GM12878 (cell line): Measurements from ENCODE around the gene BTG1. TPM values are rescaled to one million over a fixed set of nuclear protein-coding genes. Genes with fewer than 3 reads are reported as not detected.

Experiments
- CBFB ChIP-seq: IDR thresholded peaks from 2 replicates; pipeline ENCODE4 v1.6.1; 2016; ENCODE audit warnings: antibody characterized with exemption, low read depth
- CHD4 ChIP-seq: fragments of 200-600 bp; sonication (generic); IDR thresholded peaks from 2 replicates; pipeline ENCODE4 v1.6.1; 2016; ENCODE audit warnings: mild to moderate bottlenecking
- HDAC2 ChIP-seq: fragments of 200-600 bp; sonication (generic); IDR thresholded peaks from 2 replicates; pipeline ENCODE4 v1.6.1; 2017
- MTA3 ChIP-seq: IDR thresholded peaks from 2 replicates; pipeline ENCODE4 v1.6.1; 2012; ENCODE audit warnings: low read length, inconsistent platforms, borderline replicate concordance
- RELA ChIP-seq: fragments of 450-650 bp; IDR thresholded peaks from 2 replicates; pipeline ENCODE4 v1.8.0; 2014; ENCODE audit warnings: borderline replicate concordance; ENCODE audit not compliant: partially characterized antibody
- RFX5 ChIP-seq: IDR thresholded peaks from 2 replicates; pipeline ENCODE4 v1.6.1; 2011; ENCODE audit warnings: low read depth, low read length, improper control_type of control experiment
- SIN3A ChIP-seq: IDR thresholded peaks from 2 replicates; pipeline ENCODE4 v1.6.1; 2012; ENCODE audit warnings: low read depth, low read length, improper control_type of control experiment
- SMAD1 ChIP-seq: fragments of 450-650 bp; IDR thresholded peaks from 2 replicates; pipeline ENCODE4 v1.6.1; 2018; ENCODE audit warnings: mild to moderate bottlenecking, low read depth; ENCODE audit not compliant: partially characterized antibody
- SMARCA5 ChIP-seq: fragments of 450-650 bp; IDR thresholded peaks from 2 replicates; pipeline ENCODE4 v1.6.1; 2017; ENCODE audit warnings: mild to moderate bottlenecking
- SUPT20H ChIP-seq: IDR thresholded peaks from 2 replicates; pipeline ENCODE4 v1.6.1; 2011; ENCODE audit warnings: low read depth, mild to moderate bottlenecking, low read length, moderate library complexity, borderline replicate concordance; ENCODE audit not compliant: control insufficient read depth
- TBL1XR1 ChIP-seq: IDR thresholded peaks from 2 replicates; pipeline ENCODE4 v1.6.1; 2012; ENCODE audit warnings: low read depth, low read length, improper control_type of control experiment
- ZNF207 ChIP-seq: fragments of 450-650 bp; IDR thresholded peaks from 2 replicates; pipeline ENCODE4 v1.6.1; 2014; ENCODE audit warnings: antibody characterized with exemption, mild to moderate bottlenecking, borderline replicate concordance
- polyA plus RNA-seq, 11 experiments: library from polyadenylated mRNA; depleted of rRNA in 4 of 11; unstranded in 6 of 11; stranded (reverse) in 5 of 11; fragments of >200 nt; fragmentation: Nextera tagmentation in 4 of 11; fragmentation: Illumina TruSeq in 1 of 11; extraction: Ambion mirVana in 4 of 11; extraction: Trizol in 1 of 11; gene quantifications; 1 replicate in 1 of 11; 2 replicates in 10 of 11; pipeline versions ENCODE4 v1.2.1 to v1.2.3, GENCODE V29; 2011 to 2016; ENCODE audit warnings: inconsistent platforms in 2 of 11, missing spikeins in 2 of 11, low read depth in 1 of 11
- total RNA-seq, 4 experiments: library from RNA; depleted of rRNA in 3 of 4; stranded (reverse); fragments of >200 nt in 3 of 4; fragmentation: Illumina TruSeq in 1 of 4; extraction: Trizol in 1 of 4; gene quantifications; 2 replicates each; pipeline versions ENCODE4 v1.2.1 to v1.2.3, GENCODE V29; 2013 to 2021
- TF ChIP-seq, protein P1 (sequence below): IDR thresholded peaks from 2 replicates; pipeline ENCODE4 v1.6.1; 2011; ENCODE audit warnings: mild to moderate bottlenecking, low read depth, low read length, moderate library complexity; ENCODE audit not compliant: insufficient replicate concordance
- TF ChIP-seq, protein P2 (sequence below), 3 experiments: IDR thresholded peaks in 2 of 3; conservative IDR thresholded peaks in 1 of 3; 2 replicates each; pipeline ENCODE4 v1.5.1; 2011; ENCODE audit warnings: low read depth in 3 of 3, low read length in 3 of 3, mild to moderate bottlenecking in 3 of 3, control low read depth in 2 of 3, moderate library complexity in 2 of 3, inconsistent platforms in 1 of 3, mixed read lengths in 1 of 3; ENCODE audit not compliant: control insufficient read depth in 2 of 3, insufficient read depth in 1 of 3; ENCODE audit errors: extremely low read depth in 1 of 3
- TF ChIP-seq, protein P3 (sequence below): fragments of 450-650 bp; IDR thresholded peaks from 2 replicates; pipeline ENCODE4 v1.6.1; 2017; ENCODE audit warnings: mild to moderate bottlenecking, moderate library complexity
- TF ChIP-seq, protein P4 (sequence below): fragments of 450-650 bp; IDR thresholded peaks from 2 replicates; pipeline ENCODE4 v1.6.1; 2014; ENCODE audit warnings: mild to moderate bottlenecking
- TF ChIP-seq, protein P5 (sequence below): IDR thresholded peaks from 2 replicates; pipeline ENCODE4 v1.6.1; 2012; ENCODE audit warnings: low read length, inconsistent platforms
- TF ChIP-seq, protein P6 (sequence below): IDR thresholded peaks from 2 replicates; pipeline ENCODE4 v1.6.1; 2012; ENCODE audit warnings: low read depth, low read length, improper control_type of control experiment

BTG1 gene
- total and polyA plus RNA-seq, 10 of the 15 experiments (the other 5 are each of a cell fraction or from before 2014, with no cell fraction given): 23.7 to 194 (median 56.4) TPM

DNA sequence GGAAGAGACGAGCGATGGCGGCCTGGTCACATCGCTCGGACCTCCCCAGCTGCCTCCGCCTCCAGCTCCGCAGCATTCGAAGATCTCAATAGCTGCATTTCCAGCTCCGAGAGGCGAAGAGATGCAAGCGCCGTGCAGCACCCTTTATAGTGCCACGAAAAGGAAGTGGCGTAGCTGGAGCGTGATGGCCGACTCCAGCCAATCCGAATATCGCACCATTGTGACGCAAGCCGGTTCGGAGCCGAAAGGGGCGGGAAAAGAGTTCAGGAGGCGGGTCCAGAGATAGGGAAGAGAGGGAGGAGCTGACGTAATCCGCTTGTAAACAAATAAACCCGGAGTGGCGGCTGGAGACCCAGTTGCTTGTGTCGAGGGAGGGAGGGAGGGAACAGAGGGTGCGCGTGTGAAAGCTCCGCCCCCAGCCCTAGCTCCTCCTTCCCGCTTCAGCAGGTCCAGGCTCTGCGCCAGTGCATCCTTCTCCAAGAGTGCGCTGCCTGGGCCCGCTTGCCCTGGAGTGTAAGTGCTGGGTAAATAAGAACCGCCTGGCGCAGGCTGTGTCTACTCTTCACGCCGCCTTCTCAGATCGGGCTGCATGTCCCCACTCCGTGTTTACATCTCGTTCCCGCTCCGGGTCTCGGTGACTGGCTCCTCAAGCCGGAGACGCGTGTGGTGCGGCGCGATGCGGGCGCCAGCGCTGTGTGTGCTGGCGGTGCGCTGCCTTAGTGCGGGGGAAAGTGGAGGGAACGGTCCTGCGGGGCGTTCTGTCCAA lies at the start of gene BTG1 (continued):
- TF ChIP-seq, protein P1, sequence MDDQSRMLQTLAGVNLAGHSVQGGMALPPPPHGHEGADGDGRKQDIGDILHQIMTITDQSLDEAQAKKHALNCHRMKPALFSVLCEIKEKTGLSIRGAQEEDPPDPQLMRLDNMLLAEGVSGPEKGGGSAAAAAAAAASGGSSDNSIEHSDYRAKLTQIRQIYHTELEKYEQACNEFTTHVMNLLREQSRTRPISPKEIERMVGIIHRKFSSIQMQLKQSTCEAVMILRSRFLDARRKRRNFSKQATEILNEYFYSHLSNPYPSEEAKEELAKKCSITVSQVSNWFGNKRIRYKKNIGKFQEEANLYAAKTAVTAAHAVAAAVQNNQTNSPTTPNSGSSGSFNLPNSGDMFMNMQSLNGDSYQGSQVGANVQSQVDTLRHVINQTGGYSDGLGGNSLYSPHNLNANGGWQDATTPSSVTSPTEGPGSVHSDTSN: peak; percentile 81
- TF ChIP-seq, protein P2, sequence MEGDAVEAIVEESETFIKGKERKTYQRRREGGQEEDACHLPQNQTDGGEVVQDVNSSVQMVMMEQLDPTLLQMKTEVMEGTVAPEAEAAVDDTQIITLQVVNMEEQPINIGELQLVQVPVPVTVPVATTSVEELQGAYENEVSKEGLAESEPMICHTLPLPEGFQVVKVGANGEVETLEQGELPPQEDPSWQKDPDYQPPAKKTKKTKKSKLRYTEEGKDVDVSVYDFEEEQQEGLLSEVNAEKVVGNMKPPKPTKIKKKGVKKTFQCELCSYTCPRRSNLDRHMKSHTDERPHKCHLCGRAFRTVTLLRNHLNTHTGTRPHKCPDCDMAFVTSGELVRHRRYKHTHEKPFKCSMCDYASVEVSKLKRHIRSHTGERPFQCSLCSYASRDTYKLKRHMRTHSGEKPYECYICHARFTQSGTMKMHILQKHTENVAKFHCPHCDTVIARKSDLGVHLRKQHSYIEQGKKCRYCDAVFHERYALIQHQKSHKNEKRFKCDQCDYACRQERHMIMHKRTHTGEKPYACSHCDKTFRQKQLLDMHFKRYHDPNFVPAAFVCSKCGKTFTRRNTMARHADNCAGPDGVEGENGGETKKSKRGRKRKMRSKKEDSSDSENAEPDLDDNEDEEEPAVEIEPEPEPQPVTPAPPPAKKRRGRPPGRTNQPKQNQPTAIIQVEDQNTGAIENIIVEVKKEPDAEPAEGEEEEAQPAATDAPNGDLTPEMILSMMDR (IDR thresholded peaks at IDR 0.05 in 2 of 3, conservative IDR thresholded peaks at IDR 0.05 in 1 of 3; ENCODE audit: control insufficient read depth in 2 of 3, extremely low read depth in 1 of 3, insufficient read depth in 1 of 3, low read depth in 3 of 3, low read length in 3 of 3): no peak
- TF ChIP-seq RFX5 (peak; percentile 92), SUPT20H (no peak), CHD4 (no peak), MTA3 (no peak; the same call in 1 of the 2 replicates), HDAC2 (no peak), ZNF207 (peak; percentile 64; the same call in 1 of the 2 replicates), SMAD1 (peak; percentile 100), RELA (peak; percentile 69), SIN3A (peak; percentile 55), SMARCA5 (no peak), CBFB (peak; percentile 98), TBL1XR1 (0 out of 2 replicates have a peak, but pooled peaks have one; percentile 28)
- TF ChIP-seq, protein P3, sequence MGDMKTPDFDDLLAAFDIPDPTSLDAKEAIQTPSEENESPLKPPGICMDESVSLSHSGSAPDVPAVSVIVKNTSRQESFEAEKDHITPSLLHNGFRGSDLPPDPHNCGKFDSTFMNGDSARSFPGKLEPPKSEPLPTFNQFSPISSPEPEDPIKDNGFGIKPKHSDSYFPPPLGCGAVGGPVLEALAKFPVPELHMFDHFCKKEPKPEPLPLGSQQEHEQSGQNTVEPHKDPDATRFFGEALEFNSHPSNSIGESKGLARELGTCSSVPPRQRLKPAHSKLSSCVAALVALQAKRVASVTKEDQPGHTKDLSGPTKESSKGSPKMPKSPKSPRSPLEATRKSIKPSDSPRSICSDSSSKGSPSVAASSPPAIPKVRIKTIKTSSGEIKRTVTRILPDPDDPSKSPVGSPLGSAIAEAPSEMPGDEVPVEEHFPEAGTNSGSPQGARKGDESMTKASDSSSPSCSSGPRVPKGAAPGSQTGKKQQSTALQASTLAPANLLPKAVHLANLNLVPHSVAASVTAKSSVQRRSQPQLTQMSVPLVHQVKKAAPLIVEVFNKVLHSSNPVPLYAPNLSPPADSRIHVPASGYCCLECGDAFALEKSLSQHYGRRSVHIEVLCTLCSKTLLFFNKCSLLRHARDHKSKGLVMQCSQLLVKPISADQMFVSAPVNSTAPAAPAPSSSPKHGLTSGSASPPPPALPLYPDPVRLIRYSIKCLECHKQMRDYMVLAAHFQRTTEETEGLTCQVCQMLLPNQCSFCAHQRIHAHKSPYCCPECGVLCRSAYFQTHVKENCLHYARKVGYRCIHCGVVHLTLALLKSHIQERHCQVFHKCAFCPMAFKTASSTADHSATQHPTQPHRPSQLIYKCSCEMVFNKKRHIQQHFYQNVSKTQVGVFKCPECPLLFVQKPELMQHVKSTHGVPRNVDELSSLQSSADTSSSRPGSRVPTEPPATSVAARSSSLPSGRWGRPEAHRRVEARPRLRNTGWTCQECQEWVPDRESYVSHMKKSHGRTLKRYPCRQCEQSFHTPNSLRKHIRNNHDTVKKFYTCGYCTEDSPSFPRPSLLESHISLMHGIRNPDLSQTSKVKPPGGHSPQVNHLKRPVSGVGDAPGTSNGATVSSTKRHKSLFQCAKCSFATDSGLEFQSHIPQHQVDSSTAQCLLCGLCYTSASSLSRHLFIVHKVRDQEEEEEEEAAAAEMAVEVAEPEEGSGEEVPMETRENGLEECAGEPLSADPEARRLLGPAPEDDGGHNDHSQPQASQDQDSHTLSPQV: no peak; the same call in 1 of the 2 replicates
- TF ChIP-seq, protein P4, sequence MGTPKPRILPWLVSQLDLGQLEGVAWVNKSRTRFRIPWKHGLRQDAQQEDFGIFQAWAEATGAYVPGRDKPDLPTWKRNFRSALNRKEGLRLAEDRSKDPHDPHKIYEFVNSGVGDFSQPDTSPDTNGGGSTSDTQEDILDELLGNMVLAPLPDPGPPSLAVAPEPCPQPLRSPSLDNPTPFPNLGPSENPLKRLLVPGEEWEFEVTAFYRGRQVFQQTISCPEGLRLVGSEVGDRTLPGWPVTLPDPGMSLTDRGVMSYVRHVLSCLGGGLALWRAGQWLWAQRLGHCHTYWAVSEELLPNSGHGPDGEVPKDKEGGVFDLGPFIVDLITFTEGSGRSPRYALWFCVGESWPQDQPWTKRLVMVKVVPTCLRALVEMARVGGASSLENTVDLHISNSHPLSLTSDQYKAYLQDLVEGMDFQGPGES: peak; percentile 52
- TF ChIP-seq, protein P5, sequence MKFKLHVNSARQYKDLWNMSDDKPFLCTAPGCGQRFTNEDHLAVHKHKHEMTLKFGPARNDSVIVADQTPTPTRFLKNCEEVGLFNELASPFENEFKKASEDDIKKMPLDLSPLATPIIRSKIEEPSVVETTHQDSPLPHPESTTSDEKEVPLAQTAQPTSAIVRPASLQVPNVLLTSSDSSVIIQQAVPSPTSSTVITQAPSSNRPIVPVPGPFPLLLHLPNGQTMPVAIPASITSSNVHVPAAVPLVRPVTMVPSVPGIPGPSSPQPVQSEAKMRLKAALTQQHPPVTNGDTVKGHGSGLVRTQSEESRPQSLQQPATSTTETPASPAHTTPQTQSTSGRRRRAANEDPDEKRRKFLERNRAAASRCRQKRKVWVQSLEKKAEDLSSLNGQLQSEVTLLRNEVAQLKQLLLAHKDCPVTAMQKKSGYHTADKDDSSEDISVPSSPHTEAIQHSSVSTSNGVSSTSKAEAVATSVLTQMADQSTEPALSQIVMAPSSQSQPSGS: peak; percentile 92
- TF ChIP-seq, protein P6, sequence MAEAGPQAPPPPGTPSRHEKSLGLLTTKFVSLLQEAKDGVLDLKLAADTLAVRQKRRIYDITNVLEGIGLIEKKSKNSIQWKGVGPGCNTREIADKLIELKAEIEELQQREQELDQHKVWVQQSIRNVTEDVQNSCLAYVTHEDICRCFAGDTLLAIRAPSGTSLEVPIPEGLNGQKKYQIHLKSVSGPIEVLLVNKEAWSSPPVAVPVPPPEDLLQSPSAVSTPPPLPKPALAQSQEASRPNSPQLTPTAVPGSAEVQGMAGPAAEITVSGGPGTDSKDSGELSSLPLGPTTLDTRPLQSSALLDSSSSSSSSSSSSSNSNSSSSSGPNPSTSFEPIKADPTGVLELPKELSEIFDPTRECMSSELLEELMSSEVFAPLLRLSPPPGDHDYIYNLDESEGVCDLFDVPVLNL: 0 out of 2 replicates have a peak, but pooled peaks have one; percentile 20
